Measurements from ENCODE around the gene CXCL17.

The CXCL17 gene

GRCh38 chr19:42428676-42429075 lies 14.1 kb downstream of the CXCL17 start:
- peaks cover 4% of the 10 kb centered on the region for H3K27me3 ChIP-seq (ENCODE audit: insufficient read depth, poor library complexity, severe bottlenecking)
- H3K27ac ChIP-seq (replicated peaks), result no peak overlapping the region
- H3K4me3 ChIP-seq (replicated peaks; ENCODE audit: insufficient read depth, low read length), result no peak overlapping the region
- TF ChIP-seq SPI1 (IDR thresholded peaks at IDR 0.05; ENCODE audit: borderline replicate concordance, low read depth), result no peak
- DNase-seq (ENCODE audit: low read depth in 1 of 2, low spot score in 1 of 2), result no peak

- Histone ChIP-seq H3K27ac (replicated peaks) (no peak within 1 kb of the TSS), H3K27me3 (ENCODE audit: insufficient read depth, poor library complexity, severe bottlenecking) (peaks cover 5% of the 10 kb centered on the region), H3K4me3 (replicated peaks; ENCODE audit: insufficient read depth, low read length) (no peak within 1 kb of the TSS)
- TF ChIP-seq GABPA (IDR thresholded peaks at IDR 0.05; ENCODE audit: low read depth), result no peak
- TF ChIP-seq REST (IDR thresholded peaks at IDR 0.05; ENCODE audit: insufficient replicate concordance, low read depth), result no peak
- TF ChIP-seq CTCF (IDR thresholded peaks at IDR 0.05; ENCODE audit: insufficient read depth, low read length), result no peak
- TF ChIP-seq SPI1 (IDR thresholded peaks at IDR 0.05; ENCODE audit: borderline replicate concordance, low read depth), result no peak
- TF ChIP-seq POLR2AphosphoS5 (IDR thresholded peaks at IDR 0.05; ENCODE audit: low read depth), result no peak
- no peak for DNase-seq (ENCODE audit: low read depth in 1 of 2, low spot score in 1 of 2)
These were observed 15.4 kb downstream of the CXCL17 start, which contains the start of gene LIPE for GRCh38 chr19:42427313-42427712. Gene LIPE, minus strand, starts transcription at chr19:42427388. Its CDS starts 239 bp downstream, at chr19:42427149.

- no peak overlapping the region for H3K27ac ChIP-seq (replicated peaks)
- no peak overlapping the region for H3K4me3 ChIP-seq (replicated peaks; ENCODE audit: insufficient read depth, low read length)
- TF ChIP-seq SPI1 (IDR thresholded peaks at IDR 0.05; ENCODE audit: borderline replicate concordance, low read depth) (no peak), CTCF (IDR thresholded peaks at IDR 0.05; ENCODE audit: insufficient read depth, low read length) (no peak), REST (IDR thresholded peaks at IDR 0.05; ENCODE audit: insufficient replicate concordance, low read depth) (no peak), POLR2AphosphoS5 (IDR thresholded peaks at IDR 0.05; ENCODE audit: low read depth) (no peak), GABPA (IDR thresholded peaks at IDR 0.05; ENCODE audit: low read depth) (no peak)
- no peak for DNase-seq (ENCODE audit: low read depth in 1 of 2, low spot score in 1 of 2)
- peaks cover 5% of the 10 kb centered on the region for H3K27me3 ChIP-seq (ENCODE audit: insufficient read depth, poor library complexity, severe bottlenecking)
These were observed 16.1 kb downstream of the CXCL17 start for GRCh38 chr19:42426643-42427042.

- Histone ChIP-seq H3K27me3 (ENCODE audit: insufficient read depth, poor library complexity, severe bottlenecking) (peaks cover 5% of the 10 kb centered on the region), H3K4me3 (replicated peaks; ENCODE audit: insufficient read depth, low read length) (no peak overlapping the region), H3K27ac (replicated peaks) (no peak overlapping the region)
- no peak for TF ChIP-seq REST (IDR thresholded peaks at IDR 0.05; ENCODE audit: insufficient replicate concordance, low read depth)
- TF ChIP-seq POLR2AphosphoS5 (IDR thresholded peaks at IDR 0.05; ENCODE audit: low read depth), result no peak
- TF ChIP-seq CTCF (IDR thresholded peaks at IDR 0.05; ENCODE audit: insufficient read depth, low read length), result no peak
- no peak for TF ChIP-seq GABPA (IDR thresholded peaks at IDR 0.05; ENCODE audit: low read depth)
- TF ChIP-seq SPI1 (IDR thresholded peaks at IDR 0.05; ENCODE audit: borderline replicate concordance, low read depth), result no peak
- DNase-seq (ENCODE audit: low read depth in 1 of 2, low spot score in 1 of 2), result no peak
These were observed 18.0 kb downstream of the CXCL17 start for GRCh38 chr19:42424712-42425131.
